Measurements from ENCODE around the gene BOC.

Gene BOC

DNA sequence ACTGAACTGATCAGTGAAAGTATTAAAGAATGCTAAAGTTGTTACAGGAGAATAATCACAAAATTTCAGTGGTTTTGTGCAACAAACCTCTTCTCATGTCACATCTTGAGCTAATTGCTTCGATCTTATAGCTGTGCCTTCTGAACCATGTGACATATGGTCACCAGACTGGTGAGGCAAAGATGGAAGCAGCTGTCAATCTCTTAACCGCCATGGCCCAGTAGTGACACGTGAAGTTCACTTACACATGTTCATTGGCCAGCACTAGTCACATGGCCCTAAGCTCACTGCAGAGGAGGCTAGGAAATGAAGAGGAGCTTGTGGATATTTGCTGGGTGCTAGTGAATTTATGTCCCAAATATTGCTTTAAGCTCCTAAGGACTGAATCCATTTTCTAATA, 32.5 kb downstream of the BOC start:
- TF ChIP-seq, protein P1, sequence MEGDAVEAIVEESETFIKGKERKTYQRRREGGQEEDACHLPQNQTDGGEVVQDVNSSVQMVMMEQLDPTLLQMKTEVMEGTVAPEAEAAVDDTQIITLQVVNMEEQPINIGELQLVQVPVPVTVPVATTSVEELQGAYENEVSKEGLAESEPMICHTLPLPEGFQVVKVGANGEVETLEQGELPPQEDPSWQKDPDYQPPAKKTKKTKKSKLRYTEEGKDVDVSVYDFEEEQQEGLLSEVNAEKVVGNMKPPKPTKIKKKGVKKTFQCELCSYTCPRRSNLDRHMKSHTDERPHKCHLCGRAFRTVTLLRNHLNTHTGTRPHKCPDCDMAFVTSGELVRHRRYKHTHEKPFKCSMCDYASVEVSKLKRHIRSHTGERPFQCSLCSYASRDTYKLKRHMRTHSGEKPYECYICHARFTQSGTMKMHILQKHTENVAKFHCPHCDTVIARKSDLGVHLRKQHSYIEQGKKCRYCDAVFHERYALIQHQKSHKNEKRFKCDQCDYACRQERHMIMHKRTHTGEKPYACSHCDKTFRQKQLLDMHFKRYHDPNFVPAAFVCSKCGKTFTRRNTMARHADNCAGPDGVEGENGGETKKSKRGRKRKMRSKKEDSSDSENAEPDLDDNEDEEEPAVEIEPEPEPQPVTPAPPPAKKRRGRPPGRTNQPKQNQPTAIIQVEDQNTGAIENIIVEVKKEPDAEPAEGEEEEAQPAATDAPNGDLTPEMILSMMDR (IDR thresholded peaks at IDR 0.05; ENCODE audit: low read depth, low read length) = no peak
- H3K4me3 ChIP-seq (ENCODE audit: low read depth, low read length) = no peak overlapping the region

DNA sequence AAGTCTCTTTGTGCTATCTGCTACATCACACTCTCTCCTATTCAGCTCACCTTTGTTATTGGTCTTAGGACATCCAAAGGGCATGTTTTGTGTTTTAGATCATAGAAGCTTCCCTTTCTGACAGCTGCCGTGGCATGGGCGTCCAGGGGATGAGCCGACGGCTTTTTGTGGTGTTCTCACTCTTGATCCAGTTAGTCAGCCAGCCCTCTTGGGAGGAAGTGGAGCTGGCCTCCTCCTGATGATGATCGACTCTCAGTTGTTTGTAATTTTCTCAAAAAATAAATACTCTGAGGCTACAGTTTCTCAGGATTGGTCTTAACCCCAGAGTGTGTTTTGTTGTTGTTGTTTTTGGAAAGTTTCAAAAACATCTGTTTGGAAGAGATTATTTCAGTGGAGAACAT, 34.4 kb downstream of the BOC start:
- TF ChIP-seq, protein P1 (IDR thresholded peaks at IDR 0.05; ENCODE audit: low read depth, low read length) = no peak

DNA sequence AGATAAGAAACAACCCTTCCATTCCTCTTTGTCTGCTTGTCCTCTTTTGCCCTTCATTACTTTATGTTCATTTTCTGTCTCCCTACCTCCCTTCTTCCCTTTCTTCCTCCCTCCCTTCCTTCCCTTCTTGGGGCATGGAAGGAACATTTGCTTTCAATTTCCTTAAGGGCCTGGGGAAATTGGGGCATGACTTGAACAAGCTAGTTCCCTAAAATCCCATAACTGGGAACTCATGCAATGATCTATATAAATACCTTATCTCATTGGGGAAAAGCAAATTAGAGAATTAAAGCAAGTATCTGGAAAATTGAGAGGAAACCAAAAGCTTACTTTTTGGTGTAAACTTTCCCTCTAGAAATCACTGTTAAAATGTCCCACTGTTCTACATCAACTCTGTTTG, 35.7 kb downstream of the BOC start:
- TF ChIP-seq, protein P1 (IDR thresholded peaks at IDR 0.05; ENCODE audit: low read depth, low read length) = no peak
- H3K4me3 ChIP-seq (ENCODE audit: low read depth, low read length) = no peak overlapping the region

More for the DNA sequence above, 34.4 kb downstream of the BOC start:
- H3K4me3 ChIP-seq (ENCODE audit: low read depth, low read length) = no peak overlapping the region

DNA sequence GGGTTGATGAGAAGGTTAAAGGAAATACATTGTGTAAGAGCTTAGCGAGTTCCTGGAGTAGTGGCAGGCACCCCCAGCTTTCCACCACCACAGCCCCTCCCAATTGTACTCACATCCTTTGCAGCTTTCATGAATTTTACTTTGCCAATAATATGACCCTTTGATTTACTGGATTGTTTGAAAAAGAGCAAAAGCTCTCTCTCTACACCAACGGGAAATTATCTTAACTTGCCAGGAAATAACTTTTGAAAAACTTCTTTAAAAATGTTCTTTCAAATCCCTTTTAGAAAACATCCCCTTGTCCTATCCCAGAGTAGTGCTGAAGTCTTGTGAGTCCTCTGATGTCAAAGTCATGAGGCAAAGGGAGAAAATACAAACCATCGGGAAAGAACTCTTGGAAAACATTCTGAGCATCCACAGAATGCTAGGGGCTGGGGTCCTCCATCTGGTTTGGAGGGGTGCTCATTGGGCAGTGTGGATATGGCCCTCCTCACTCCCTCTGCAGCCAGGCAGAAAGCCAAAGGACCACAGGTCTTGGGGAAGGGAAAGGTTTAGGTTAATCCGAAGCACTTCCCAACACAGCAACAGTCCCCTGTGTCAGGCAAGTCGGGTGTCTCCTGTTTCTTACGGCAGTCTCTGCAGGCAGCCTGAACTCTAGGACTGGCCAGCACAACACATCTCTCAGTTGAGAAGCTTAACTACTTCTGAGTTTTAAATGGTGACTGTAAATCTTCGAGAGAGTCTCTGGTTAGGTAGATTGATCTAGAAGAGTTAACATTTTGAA, 36.5 kb downstream of the BOC start:
- TF ChIP-seq, protein P1 (IDR thresholded peaks at IDR 0.05; ENCODE audit: low read depth, low read length) = no peak
- no peak overlapping the region for H3K4me3 ChIP-seq (ENCODE audit: low read depth, low read length)

GRCh38 chr3:113249111-113249510, 37.8 kb downstream of the BOC start:
- TF ChIP-seq, protein P1 (IDR thresholded peaks at IDR 0.05; ENCODE audit: low read depth, low read length) = no peak
- no peak overlapping the region for H3K4me3 ChIP-seq (ENCODE audit: low read depth, low read length)

DNA sequence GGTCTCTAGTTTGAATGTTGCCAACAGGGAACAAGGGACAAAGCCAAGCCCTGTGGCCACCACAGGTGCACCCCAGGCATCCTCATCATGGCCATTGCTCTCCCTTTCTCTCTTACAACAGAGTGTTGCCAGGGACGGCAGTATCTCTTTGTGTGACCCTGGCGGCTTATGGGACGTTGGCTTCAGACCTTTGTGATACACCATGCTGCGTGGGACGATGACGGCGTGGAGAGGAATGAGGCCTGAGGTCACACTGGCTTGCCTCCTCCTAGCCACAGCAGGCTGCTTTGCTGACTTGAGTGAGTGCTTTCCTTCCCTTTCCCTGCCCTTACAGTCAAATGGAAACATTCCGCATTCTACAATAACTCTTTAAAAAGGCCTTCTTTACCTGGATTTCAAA, 38.2 kb downstream of the BOC start:
- TF ChIP-seq, protein P1 (IDR thresholded peaks at IDR 0.05; ENCODE audit: low read depth, low read length) = no peak
- no peak overlapping the region for H3K4me3 ChIP-seq (ENCODE audit: low read depth, low read length)

GRCh38 chr3:113250566-113250965, 39.2 kb downstream of the BOC start:
- TF ChIP-seq, protein P1 (IDR thresholded peaks at IDR 0.05; ENCODE audit: low read depth, low read length) = no peak
- no peak overlapping the region for H3K4me3 ChIP-seq (ENCODE audit: low read depth, low read length)

Data from WI38 (cell line).